Brain microvascular endothelial cell (primary cell): ENCODE measurements around the gene FOXL3.
"Not testable (repeated sequence)": the region's sequence is repeated elsewhere in the genome, so short reads cannot be mapped to it uniquely, and the experiment has no call there.

ENCODE experiments used
- DNase-seq: peaks from one replicate; pipeline ENCODE4 v3.0.0-alpha.2; 2020
- H3K27ac ChIP-seq: fragments of 250-450 bp; sonication (Bioruptor Pico); 2 replicates; pipeline ENCODE4 v1.5.1; 2020; ENCODE audit warnings: mild to moderate bottlenecking, moderate library complexity
- H3K27me3 ChIP-seq: fragments of 250-450 bp; sonication (Bioruptor Pico); replicated peaks from 2 replicates; pipeline ENCODE4 v1.5.1; 2020; ENCODE audit warnings: mild to moderate bottlenecking
- H3K36me3 ChIP-seq: fragments of 250-450 bp; sonication (Bioruptor Pico); replicated peaks from 2 replicates; pipeline ENCODE4 v1.5.1; 2020; ENCODE audit warnings: mild to moderate bottlenecking
- H3K4me3 ChIP-seq: 2 replicates; pipeline ENCODE4 v1.5.1; 2011; ENCODE audit warnings: low read depth, mild to moderate bottlenecking, control low read depth, low read length, moderate library complexity
- CTCF ChIP-seq: IDR thresholded peaks from 2 replicates; pipeline ENCODE4 v1.5.1; 2011; ENCODE audit warnings: low read depth, mild to moderate bottlenecking, moderate library complexity, low read length, control low read depth, inconsistent platforms; ENCODE audit errors: missing control alignments
- in situ Hi-C: cut with HindIII; loops from 2 replicates; pipeline ENCODE4 v1.10.0; 2017; ENCODE audit warnings: low sequenced_read_pairs, low pct_ligation_motif_present

The FOXL3 gene

GRCh38 chr7:294440-295154 is 4.6 kb downstream of the FOXL3 start:
- in situ Hi-C loops = no loop called here
- no peak overlapping the region for H3K4me3 ChIP-seq
- no peak for DNase-seq
- no peaks in the 10 kb centered on the region for H3K36me3 ChIP-seq
- H3K27ac ChIP-seq = no peak overlapping the region
- TF ChIP-seq CTCF = no peak
- peaks cover 45% of the 10 kb centered on the region for H3K27me3 ChIP-seq

GRCh38 chr7:295155-296154 is 5.5 kb downstream of the FOXL3 start:
- H3K4me3 ChIP-seq = no peak overlapping the region
- DNase-seq = no peak
- peaks cover 37% of the 10 kb centered on the region for H3K27me3 ChIP-seq
- TF ChIP-seq CTCF = no peak
- in situ Hi-C loops = no loop called here
- H3K36me3 ChIP-seq = no peaks in the 10 kb centered on the region
- no peak overlapping the region for H3K27ac ChIP-seq

GRCh38 chr7:296373-296945 is 6.5 kb downstream of the FOXL3 start:
- Histone ChIP-seq H3K4me3 (no peak overlapping the region), H3K27me3 (peaks cover 28% of the 10 kb centered on the region), H3K36me3 (no peaks in the 10 kb centered on the region), H3K27ac (no peak overlapping the region)
- no peak for TF ChIP-seq CTCF
- no peak for DNase-seq
- in situ Hi-C loops = no loop called here

GRCh38 chr7:297141-297540 is 7.2 kb downstream of the FOXL3 start:
- DNase-seq, H3K36me3 ChIP-seq, H3K27ac ChIP-seq, H3K4me3 ChIP-seq, in situ Hi-C loops: not testable (repeated sequence)
- H3K27me3 ChIP-seq = peaks cover 21% of the 10 kb centered on the region

GRCh38 chr7:297611-298374 is 7.8 kb downstream of the FOXL3 start:
- H3K27ac ChIP-seq = no peak overlapping the region
- in situ Hi-C loops = no loop called here
- DNase-seq = no peak

More at GRCh38 chr7:297611-298374, 7.8 kb downstream of the FOXL3 start:
- Histone ChIP-seq H3K4me3 (no peak overlapping the region), H3K36me3 (no peaks in the 10 kb centered on the region), H3K27me3 (peaks cover 15% of the 10 kb centered on the region)
- no peak for TF ChIP-seq CTCF
